GM19240 (cell line): ENCODE data around the gene DAGLA.

Experiments used
- DNase-seq: peaks from one replicate; pipeline ENCODE4 v3.0.0; 2011; ENCODE audit warnings: low spot score; ENCODE audit not compliant: insufficient read length

The DAGLA gene

GRCh38 chr11:61706452-61707400 is 26.5 kb downstream of the DAGLA start:
- no peak for DNase-seq

- no peak for DNase-seq
Measured at GRCh38 chr11:61707574-61707973, 27.4 kb downstream of the DAGLA start.

GRCh38 chr11:61709110-61709509 is 28.9 kb downstream of the DAGLA start:
- no peak for DNase-seq

GRCh38 chr11:61709572-61709971 is 29.4 kb downstream of the DAGLA start:
- no peak for DNase-seq

- DNase-seq = no peak
Measured at GRCh38 chr11:61710019-61710418, 29.8 kb downstream of the DAGLA start.

- no peak for DNase-seq
Measured at GRCh38 chr11:61711037-61711436, 30.8 kb downstream of the DAGLA start.

GRCh38 chr11:61711498-61711897 is 31.3 kb downstream of the DAGLA start:
- DNase-seq = no peak

GRCh38 chr11:61712314-61712713 is 32.1 kb downstream of the DAGLA start:
- DNase-seq = no peak

- DNase-seq = no peak
Measured at GRCh38 chr11:61712846-61713245, 32.7 kb downstream of the DAGLA start.

GRCh38 chr11:61713464-61713863 is 33.3 kb downstream of the DAGLA start:
- no peak for DNase-seq

- no peak for DNase-seq
Measured at GRCh38 chr11:61713906-61714305, 33.7 kb downstream of the DAGLA start.

- no peak for DNase-seq
Measured at GRCh38 chr11:61714316-61714715, 34.1 kb downstream of the DAGLA start.

- no peak for DNase-seq
Measured at GRCh38 chr11:61714916-61715315, 34.7 kb downstream of the DAGLA start.

- no peak for DNase-seq
Measured at GRCh38 chr11:61715867-61716266, 35.7 kb downstream of the DAGLA start.

GRCh38 chr11:61716478-61717285 is 36.5 kb downstream of the DAGLA start:
- DNase-seq = no peak

- DNase-seq = no peak
Measured at GRCh38 chr11:61717286-61718033, 37.3 kb downstream of the DAGLA start.

- no peak for DNase-seq
Measured at GRCh38 chr11:61718046-61718531, 37.9 kb downstream of the DAGLA start.

- DNase-seq = no peak
Measured at GRCh38 chr11:61718621-61719302, 38.6 kb downstream of the DAGLA start.

- DNase-seq = no peak
Measured at GRCh38 chr11:61719978-61720377, 39.8 kb downstream of the DAGLA start.

- DNase-seq = no peak
Measured at GRCh38 chr11:61720597-61720996, 40.4 kb downstream of the DAGLA start.

GRCh38 chr11:61724437-61724836 is 44.2 kb downstream of the DAGLA start:
- no peak for DNase-seq
